RWPE1 (cell line): Measurements from ENCODE around the gene CLMN.

Experiments
- CTCF ChIA-PET: fragments of 350-600 bp; sonication (Branson Sonifier 250); formaldehyde crosslinking; extraction: SDS; loops from one replicate; lab custom pipeline; 2021; lab: Yijun Ruan, JAX
- POLR2A ChIA-PET: fragments of 400-600 bp; formaldehyde crosslinking; extraction: SDS; loops from one replicate; lab custom pipeline; 2020; ENCODE audit warnings: antibody characterized with exemption; ENCODE audit not compliant: low non-redundant PET; lab: Yijun Ruan, JAX
- DNase-seq: peaks from one replicate; pipeline ENCODE4 v3.0.0; 2012; ENCODE audit warnings: low spot score
- H3K27ac ChIP-seq: fragments of 450-650 bp; 2 replicates; pipeline ENCODE4 v1.5.1; 2017
- CTCF ChIP-seq: fragments of 450-650 bp; conservative IDR thresholded peaks from 2 replicates; pipeline ENCODE4 v1.5.1; 2017; ENCODE audit warnings: low read depth, mild to moderate bottlenecking

Gene CLMN

GRCh38 chr14:95327558-95328374 lies 8.1 kb upstream of the CLMN start:
- H3K27ac ChIP-seq, result no peak overlapping the region
- TF ChIP-seq CTCF, result no peak
- ChIA-PET CTCF (interaction anchor here (0.5 to 0.7 kb wide), 2 partner anchors 65 to 206 kb away, joined by 3 to 5 read pairs; no protein-coding TSS in a partner anchor), POLR2A (no interaction called here)
- DNase-seq, result no peak

GRCh38 chr14:95326987-95327386 lies 7.3 kb upstream of the CLMN start:
- TF ChIP-seq CTCF, result no peak
- ChIA-PET CTCF (interaction anchor here (0.7 kb wide), 1 partner anchor 65 kb away, joined by 3 read pairs; no protein-coding TSS in a partner anchor), POLR2A (no interaction called here)
- DNase-seq, result no peak
- H3K27ac ChIP-seq, result no peak overlapping the region

- TF ChIP-seq CTCF, result no peak
- peak overlapping the region; percentile 88 for H3K27ac ChIP-seq
- POLR2A ChIA-PET, result no interaction called here
- DNase-seq, result no peak
- CTCF ChIA-PET, result no interaction called here
These were observed 4.2 kb upstream of the CLMN start for GRCh38 chr14:95323917-95324316.

GRCh38 chr14:95323361-95323760 lies 3.7 kb upstream of the CLMN start:
- TF ChIP-seq CTCF, result no peak
- H3K27ac ChIP-seq, result peak overlapping the region; percentile 88
- CTCF ChIA-PET, result no interaction called here
- POLR2A ChIA-PET, result no interaction called here
- no peak for DNase-seq

- H3K27ac ChIP-seq, result peak overlapping the region; percentile 88
- DNase-seq, result peak; percentile 63
- POLR2A ChIA-PET, result no interaction called here
- no peak for TF ChIP-seq CTCF
- CTCF ChIA-PET, result no interaction called here
These were observed 2.9 kb upstream of the CLMN start for GRCh38 chr14:95322651-95323050.

- ChIA-PET POLR2A (no interaction called here), CTCF (interaction anchor here (0.5 to 0.6 kb wide), 4 partner anchors 138 to 1832 kb away, joined by 3 to 4 read pairs (median 4); no protein-coding TSS in a partner anchor)
- no peak for TF ChIP-seq CTCF
- no peak for DNase-seq
- peak overlapping the region; percentile 78 for H3K27ac ChIP-seq
These were observed 2.2 kb upstream of the CLMN start for GRCh38 chr14:95321693-95322455.
